Measurements from ENCODE around the gene FHIT. TPM values are rescaled to one million over a fixed set of nuclear protein-coding genes. Genes with fewer than 3 reads are reported as not detected.

The FHIT gene
- total and polyA plus RNA-seq, 2 of the 4 experiments (the other 2 are of a cell fraction): 0.07 TPM; not detected in 1

GRCh38 chr3:60504827-60505457, 746.3 kb downstream of the FHIT start:
- no peak overlapping the region for H2BK120ac ChIP-seq (ENCODE audit: low read depth, low read length)
- H2BK5ac ChIP-seq (ENCODE audit: low read depth, low read length, poor library complexity, severe bottlenecking): no peak overlapping the region
- no TSS peak for BruUV-seq (replicated peaks)
- H2AFZ ChIP-seq (replicated peaks; ENCODE audit: low read length, poor library complexity): no peak overlapping the region
- TF ChIP-seq NFE2L2 (IDR thresholded peaks at IDR 0.05; ENCODE audit: low read depth, low read length): no peak
- TF ChIP-seq USF2 (IDR thresholded peaks at IDR 0.05; ENCODE audit: low read depth, low read length): no peak
- TF ChIP-seq, protein P1, sequence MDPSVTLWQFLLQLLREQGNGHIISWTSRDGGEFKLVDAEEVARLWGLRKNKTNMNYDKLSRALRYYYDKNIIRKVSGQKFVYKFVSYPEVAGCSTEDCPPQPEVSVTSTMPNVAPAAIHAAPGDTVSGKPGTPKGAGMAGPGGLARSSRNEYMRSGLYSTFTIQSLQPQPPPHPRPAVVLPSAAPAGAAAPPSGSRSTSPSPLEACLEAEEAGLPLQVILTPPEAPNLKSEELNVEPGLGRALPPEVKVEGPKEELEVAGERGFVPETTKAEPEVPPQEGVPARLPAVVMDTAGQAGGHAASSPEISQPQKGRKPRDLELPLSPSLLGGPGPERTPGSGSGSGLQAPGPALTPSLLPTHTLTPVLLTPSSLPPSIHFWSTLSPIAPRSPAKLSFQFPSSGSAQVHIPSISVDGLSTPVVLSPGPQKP (IDR thresholded peaks at IDR 0.05; ENCODE audit: borderline replicate concordance, low read depth, low read length): no peak
- no peak for TF ChIP-seq MAFK (IDR thresholded peaks at IDR 0.05; ENCODE audit: low read depth, low read length)
- no peak for TF ChIP-seq RAD21 (IDR thresholded peaks at IDR 0.05; ENCODE audit: low read length)
- TF ChIP-seq CTCF (conservative IDR thresholded peaks at IDR 0.05; ENCODE audit: low read depth, low read length): no peak
- no peak for TF ChIP-seq MXI1 (IDR thresholded peaks at IDR 0.05; ENCODE audit: borderline replicate concordance, low read depth, low read length)
- no peak for TF ChIP-seq FOS (IDR thresholded peaks at IDR 0.05; ENCODE audit: low read depth, low read length)
- TF ChIP-seq MAZ (IDR thresholded peaks at IDR 0.05; ENCODE audit: borderline replicate concordance, low read depth, low read length): no peak
- TF ChIP-seq BHLHE40 (IDR thresholded peaks at IDR 0.05; ENCODE audit: low read depth, low read length): no peak
- no peak for TF ChIP-seq CEBPB (IDR thresholded peaks at IDR 0.05; ENCODE audit: low read depth, low read length)
- no peak for TF ChIP-seq SMC3 (IDR thresholded peaks at IDR 0.05; ENCODE audit: low read depth, low read length)
- no peak for TF ChIP-seq CHD1 (IDR thresholded peaks at IDR 0.05; ENCODE audit: low read depth, low read length)
- TF ChIP-seq RCOR1 (IDR thresholded peaks at IDR 0.05; ENCODE audit: insufficient replicate concordance, low read length): no peak
- TF ChIP-seq RFX5 (IDR thresholded peaks at IDR 0.05; ENCODE audit: low read depth, low read length): no peak
- no peaks in the 10 kb centered on the region for H3K27me3 ChIP-seq (ENCODE audit: control insufficient read depth, insufficient read depth, low read length)
- in situ Hi-C loops (cut with MboI; ENCODE audit: low sequenced_read_pairs): no loop called here
- no peak overlapping the region for H2AK9ac ChIP-seq (replicated peaks; ENCODE audit: low read depth, low read length, poor library complexity)
- H4K20me1 ChIP-seq (ENCODE audit: insufficient read depth, low read length): no peaks in the 10 kb centered on the region
- no peak overlapping the region for H4K8ac ChIP-seq (ENCODE audit: low read depth in 2 of 2, low read length in 2 of 2)
- H3K79me1 ChIP-seq (ENCODE audit: low read depth in 1 of 2, low read length in 2 of 2): no peaks in the 10 kb centered on the region
- intact Hi-C loops (cut with micrococcal nuclease): no loop called here
- no peak overlapping the region for H4K5ac ChIP-seq (ENCODE audit: low read depth, low read length)
- H3K9me1 ChIP-seq (ENCODE audit: insufficient read depth, low read length): no peaks in the 10 kb centered on the region
- H2BK15ac ChIP-seq (ENCODE audit: low read depth, low read length): no peak overlapping the region
- no peak overlapping the region for H3K4ac ChIP-seq (ENCODE audit: low read depth, low read length)
- H2BK20ac ChIP-seq (ENCODE audit: low read depth, low read length): no peak overlapping the region
- POLR2A ChIA-PET (ENCODE audit: unreplicated experiment): no interaction called here
- no peak overlapping the region for H2AK5ac ChIP-seq (ENCODE audit: low read depth, low read length)
- H3K4me2 ChIP-seq (ENCODE audit: low read depth, low read length): no peak overlapping the region
- DNase-seq (no peak), ATAC-seq (ENCODE audit: low read depth) (no peak)
- H3K27ac ChIP-seq (ENCODE audit: insufficient read depth, low read length): no peak overlapping the region
- no peak overlapping the region for H3K4me3 ChIP-seq (ENCODE audit: insufficient read depth, low read depth, low read length)
- H3K18ac ChIP-seq (ENCODE audit: low read depth, low read length): no peak overlapping the region
- H3K14ac ChIP-seq (replicated peaks; ENCODE audit: low read depth, low read length): no peak overlapping the region
- dilution Hi-C loops (cut with HindIII; ENCODE audit: low sequenced_read_pairs, unreplicated experiment): no loop called here
- H3K9me3 ChIP-seq (ENCODE audit: control insufficient read depth, insufficient read depth, low read length): no peaks in the 10 kb centered on the region
- no CpG with 5 or more reads among the region's 1 CpG for WGBS, 2 experiments (ENCODE audit: extremely low coverage in 2 of 2, insufficient read length in 1 of 2)
- no peaks in the 10 kb centered on the region for H3K4me1 ChIP-seq (ENCODE audit: control insufficient read depth, insufficient read depth, low read length)
- CTCF ChIA-PET: interaction anchor here (0.6 to 0.9 kb wide), 2 partner anchors 47 to 1059 kb away, joined by 3 to 4 read pairs; no protein-coding TSS in a partner anchor
- no peak overlapping the region for H3K23ac ChIP-seq (ENCODE audit: low read depth, low read length)
- no peak overlapping the region for H3K9ac ChIP-seq (ENCODE audit: low read depth, low read length)
- H4K91ac ChIP-seq (ENCODE audit: insufficient read depth, low read depth, low read length): no peak overlapping the region
- no peaks in the 10 kb centered on the region for H3K36me3 ChIP-seq (ENCODE audit: control insufficient read depth, insufficient read depth, low read length)
- H3K56ac ChIP-seq (ENCODE audit: extremely low read depth, insufficient read depth, low read length): no peak overlapping the region
